Measurements from ENCODE around the gene ABCA1. TPM values are rescaled to one million over a fixed set of nuclear protein-coding genes. Genes with fewer than 3 reads are reported as not detected.

Gene ABCA1
- total and polyA plus RNA-seq, 2 of the 13 experiments (the other 11 are each of a cell fraction or from before 2014, with no cell fraction given), result 26.8 to 63.8 TPM

DNA sequence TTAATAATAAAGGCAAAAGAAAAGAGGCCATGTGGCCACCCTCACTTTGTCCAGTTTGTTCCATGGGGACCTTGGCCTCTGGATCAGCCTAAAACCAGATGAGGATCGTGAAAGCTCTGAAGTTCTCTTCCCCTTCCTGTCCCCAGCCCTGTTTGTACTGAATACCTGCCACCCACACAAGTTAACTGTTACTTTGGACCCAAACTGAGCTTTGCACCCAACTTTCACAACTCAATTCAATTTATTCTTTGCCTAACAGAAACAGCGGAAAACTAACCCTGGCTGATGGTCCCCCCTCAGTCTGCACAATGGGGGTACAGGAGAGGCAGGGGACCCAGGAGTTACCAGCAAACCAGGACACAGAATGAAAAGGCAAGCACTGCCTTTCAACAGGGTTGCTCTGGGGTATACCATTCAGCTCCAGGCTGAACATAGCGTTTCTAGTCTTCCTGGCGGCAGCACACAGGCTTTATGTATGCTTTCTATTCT lies 28.2 kb downstream of the ABCA1 start (continued):
- TF ChIP-seq, protein P1, sequence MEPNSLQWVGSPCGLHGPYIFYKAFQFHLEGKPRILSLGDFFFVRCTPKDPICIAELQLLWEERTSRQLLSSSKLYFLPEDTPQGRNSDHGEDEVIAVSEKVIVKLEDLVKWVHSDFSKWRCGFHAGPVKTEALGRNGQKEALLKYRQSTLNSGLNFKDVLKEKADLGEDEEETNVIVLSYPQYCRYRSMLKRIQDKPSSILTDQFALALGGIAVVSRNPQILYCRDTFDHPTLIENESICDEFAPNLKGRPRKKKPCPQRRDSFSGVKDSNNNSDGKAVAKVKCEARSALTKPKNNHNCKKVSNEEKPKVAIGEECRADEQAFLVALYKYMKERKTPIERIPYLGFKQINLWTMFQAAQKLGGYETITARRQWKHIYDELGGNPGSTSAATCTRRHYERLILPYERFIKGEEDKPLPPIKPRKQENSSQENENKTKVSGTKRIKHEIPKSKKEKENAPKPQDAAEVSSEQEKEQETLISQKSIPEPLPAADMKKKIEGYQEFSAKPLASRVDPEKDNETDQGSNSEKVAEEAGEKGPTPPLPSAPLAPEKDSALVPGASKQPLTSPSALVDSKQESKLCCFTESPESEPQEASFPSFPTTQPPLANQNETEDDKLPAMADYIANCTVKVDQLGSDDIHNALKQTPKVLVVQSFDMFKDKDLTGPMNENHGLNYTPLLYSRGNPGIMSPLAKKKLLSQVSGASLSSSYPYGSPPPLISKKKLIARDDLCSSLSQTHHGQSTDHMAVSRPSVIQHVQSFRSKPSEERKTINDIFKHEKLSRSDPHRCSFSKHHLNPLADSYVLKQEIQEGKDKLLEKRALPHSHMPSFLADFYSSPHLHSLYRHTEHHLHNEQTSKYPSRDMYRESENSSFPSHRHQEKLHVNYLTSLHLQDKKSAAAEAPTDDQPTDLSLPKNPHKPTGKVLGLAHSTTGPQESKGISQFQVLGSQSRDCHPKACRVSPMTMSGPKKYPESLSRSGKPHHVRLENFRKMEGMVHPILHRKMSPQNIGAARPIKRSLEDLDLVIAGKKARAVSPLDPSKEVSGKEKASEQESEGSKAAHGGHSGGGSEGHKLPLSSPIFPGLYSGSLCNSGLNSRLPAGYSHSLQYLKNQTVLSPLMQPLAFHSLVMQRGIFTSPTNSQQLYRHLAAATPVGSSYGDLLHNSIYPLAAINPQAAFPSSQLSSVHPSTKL (CRISPR knock-in tag; IDR thresholded peaks at IDR 0.05), result peak; percentile 93
- TF ChIP-seq ZFY (CRISPR knock-in tag; IDR thresholded peaks at IDR 0.05), result peak; percentile 48; the same call in 1 of the 2 replicates
- TF ChIP-seq, protein P2, sequence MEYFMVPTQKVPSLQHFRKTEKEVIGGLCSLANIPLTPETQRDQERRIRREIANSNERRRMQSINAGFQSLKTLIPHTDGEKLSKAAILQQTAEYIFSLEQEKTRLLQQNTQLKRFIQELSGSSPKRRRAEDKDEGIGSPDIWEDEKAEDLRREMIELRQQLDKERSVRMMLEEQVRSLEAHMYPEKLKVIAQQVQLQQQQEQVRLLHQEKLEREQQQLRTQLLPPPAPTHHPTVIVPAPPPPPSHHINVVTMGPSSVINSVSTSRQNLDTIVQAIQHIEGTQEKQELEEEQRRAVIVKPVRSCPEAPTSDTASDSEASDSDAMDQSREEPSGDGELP (IDR thresholded peaks at IDR 0.05; ENCODE audit: borderline replicate concordance, low read depth), result peak; percentile 68; the same call in 1 of the 2 replicates
- TF ChIP-seq SNAPC2 (CRISPR knock-in tag; IDR thresholded peaks at IDR 0.05), result no peak
- TF ChIP-seq CENPX (CRISPR knock-in tag; IDR thresholded peaks at IDR 0.05), result no peak
- TF ChIP-seq MIXL1 (CRISPR knock-in tag; IDR thresholded peaks at IDR 0.05), result peak; percentile 97
- TF ChIP-seq, protein P3, sequence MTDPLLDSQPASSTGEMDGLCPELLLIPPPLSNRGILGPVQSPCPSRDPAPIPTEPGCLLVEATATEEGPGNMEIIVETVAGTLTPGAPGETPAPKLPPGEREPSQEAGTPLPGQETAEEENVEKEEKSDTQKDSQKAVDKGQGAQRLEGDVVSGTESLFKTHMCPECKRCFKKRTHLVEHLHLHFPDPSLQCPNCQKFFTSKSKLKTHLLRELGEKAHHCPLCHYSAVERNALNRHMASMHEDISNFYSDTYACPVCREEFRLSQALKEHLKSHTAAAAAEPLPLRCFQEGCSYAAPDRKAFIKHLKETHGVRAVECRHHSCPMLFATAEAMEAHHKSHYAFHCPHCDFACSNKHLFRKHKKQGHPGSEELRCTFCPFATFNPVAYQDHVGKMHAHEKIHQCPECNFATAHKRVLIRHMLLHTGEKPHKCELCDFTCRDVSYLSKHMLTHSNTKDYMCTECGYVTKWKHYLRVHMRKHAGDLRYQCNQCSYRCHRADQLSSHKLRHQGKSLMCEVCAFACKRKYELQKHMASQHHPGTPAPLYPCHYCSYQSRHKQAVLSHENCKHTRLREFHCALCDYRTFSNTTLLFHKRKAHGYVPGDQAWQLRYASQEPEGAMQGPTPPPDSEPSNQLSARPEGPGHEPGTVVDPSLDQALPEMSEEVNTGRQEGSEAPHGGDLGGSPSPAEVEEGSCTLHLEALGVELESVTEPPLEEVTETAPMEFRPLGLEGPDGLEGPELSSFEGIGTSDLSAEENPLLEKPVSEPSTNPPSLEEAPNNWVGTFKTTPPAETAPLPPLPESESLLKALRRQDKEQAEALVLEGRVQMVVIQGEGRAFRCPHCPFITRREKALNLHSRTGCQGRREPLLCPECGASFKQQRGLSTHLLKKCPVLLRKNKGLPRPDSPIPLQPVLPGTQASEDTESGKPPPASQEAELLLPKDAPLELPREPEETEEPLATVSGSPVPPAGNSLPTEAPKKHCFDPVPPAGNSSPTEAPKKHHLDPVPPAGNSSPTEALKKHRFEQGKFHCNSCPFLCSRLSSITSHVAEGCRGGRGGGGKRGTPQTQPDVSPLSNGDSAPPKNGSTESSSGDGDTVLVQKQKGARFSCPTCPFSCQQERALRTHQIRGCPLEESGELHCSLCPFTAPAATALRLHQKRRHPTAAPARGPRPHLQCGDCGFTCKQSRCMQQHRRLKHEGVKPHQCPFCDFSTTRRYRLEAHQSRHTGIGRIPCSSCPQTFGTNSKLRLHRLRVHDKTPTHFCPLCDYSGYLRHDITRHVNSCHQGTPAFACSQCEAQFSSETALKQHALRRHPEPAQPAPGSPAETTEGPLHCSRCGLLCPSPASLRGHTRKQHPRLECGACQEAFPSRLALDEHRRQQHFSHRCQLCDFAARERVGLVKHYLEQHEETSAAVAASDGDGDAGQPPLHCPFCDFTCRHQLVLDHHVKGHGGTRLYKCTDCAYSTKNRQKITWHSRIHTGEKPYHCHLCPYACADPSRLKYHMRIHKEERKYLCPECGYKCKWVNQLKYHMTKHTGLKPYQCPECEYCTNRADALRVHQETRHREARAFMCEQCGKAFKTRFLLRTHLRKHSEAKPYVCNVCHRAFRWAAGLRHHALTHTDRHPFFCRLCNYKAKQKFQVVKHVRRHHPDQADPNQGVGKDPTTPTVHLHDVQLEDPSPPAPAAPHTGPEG (CRISPR knock-in tag; IDR thresholded peaks at IDR 0.05), result 0 out of 2 replicates have a peak, but pooled peaks have one; percentile 61
- TF ChIP-seq PRPF4 (IDR thresholded peaks at IDR 0.05; ENCODE audit: low read depth, low read length, poor library complexity, severe bottlenecking), result no peak
- peak; percentile 82; the same call in 1 of the 2 replicates for TF ChIP-seq ZNF788 (CRISPR knock-in tag; IDR thresholded peaks at IDR 0.05; ENCODE audit: borderline replicate concordance)
- TF ChIP-seq, protein P4, sequence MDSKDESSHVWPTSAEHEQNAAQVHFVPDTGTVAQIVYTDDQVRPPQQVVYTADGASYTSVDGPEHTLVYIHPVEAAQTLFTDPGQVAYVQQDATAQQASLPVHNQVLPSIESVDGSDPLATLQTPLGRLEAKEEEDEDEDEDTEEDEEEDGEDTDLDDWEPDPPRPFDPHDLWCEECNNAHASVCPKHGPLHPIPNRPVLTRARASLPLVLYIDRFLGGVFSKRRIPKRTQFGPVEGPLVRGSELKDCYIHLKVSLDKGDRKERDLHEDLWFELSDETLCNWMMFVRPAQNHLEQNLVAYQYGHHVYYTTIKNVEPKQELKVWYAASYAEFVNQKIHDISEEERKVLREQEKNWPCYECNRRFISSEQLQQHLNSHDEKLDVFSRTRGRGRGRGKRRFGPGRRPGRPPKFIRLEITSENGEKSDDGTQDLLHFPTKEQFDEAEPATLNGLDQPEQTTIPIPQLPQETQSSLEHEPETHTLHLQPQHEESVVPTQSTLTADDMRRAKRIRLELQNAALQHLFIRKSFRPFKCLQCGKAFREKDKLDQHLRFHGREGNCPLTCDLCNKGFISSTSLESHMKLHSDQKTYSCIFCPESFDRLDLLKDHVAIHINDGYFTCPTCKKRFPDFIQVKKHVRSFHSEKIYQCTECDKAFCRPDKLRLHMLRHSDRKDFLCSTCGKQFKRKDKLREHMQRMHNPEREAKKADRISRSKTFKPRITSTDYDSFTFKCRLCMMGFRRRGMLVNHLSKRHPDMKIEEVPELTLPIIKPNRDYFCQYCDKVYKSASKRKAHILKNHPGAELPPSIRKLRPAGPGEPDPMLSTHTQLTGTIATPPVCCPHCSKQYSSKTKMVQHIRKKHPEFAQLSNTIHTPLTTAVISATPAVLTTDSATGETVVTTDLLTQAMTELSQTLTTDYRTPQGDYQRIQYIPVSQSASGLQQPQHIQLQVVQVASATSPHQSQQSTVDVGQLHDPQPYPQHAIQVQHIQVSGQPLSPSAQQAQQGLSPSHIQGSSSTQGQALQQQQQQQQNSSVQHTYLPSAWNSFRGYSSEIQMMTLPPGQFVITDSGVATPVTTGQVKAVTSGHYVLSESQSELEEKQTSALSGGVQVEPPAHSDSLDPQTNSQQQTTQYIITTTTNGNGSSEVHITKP (CRISPR knock-in tag; IDR thresholded peaks at IDR 0.05; ENCODE audit: low read depth), result 0 out of 2 replicates have a peak, but pooled peaks have one; percentile 25
- peak; percentile 69; the same call in 1 of the 2 replicates for TF ChIP-seq KAT7 (CRISPR knock-in tag; IDR thresholded peaks at IDR 0.05; ENCODE audit: borderline replicate concordance)
- 0 out of 2 replicates have a peak, but pooled peaks have one; percentile 77 for TF ChIP-seq HOXD1 (CRISPR knock-in tag; IDR thresholded peaks at IDR 0.05)
- no peak for TF ChIP-seq SSRP1 (CRISPR knock-in tag; IDR thresholded peaks at IDR 0.05)
- no peak for TF ChIP-seq ZNF207 (IDR thresholded peaks at IDR 0.05; ENCODE audit: borderline replicate concordance)
